H9 (cell line): Measurements from ENCODE around the gene VLDLR. TPM values are rescaled to one million over a fixed set of nuclear protein-coding genes. Genes with fewer than 3 reads are reported as not detected.

Source experiments
- DNase-seq: peaks from one replicate; pipeline ENCODE4 v3.0.0-alpha.2; 2017
- H2AFZ ChIP-seq: one replicate; pipeline ENCODE4 v1.6.1; 2013; ENCODE audit warnings: mild to moderate bottlenecking, low read length, control low read depth, moderate library complexity
- H2AK5ac ChIP-seq: 2 replicates; pipeline ENCODE4 v1.6.1; 2013; ENCODE audit warnings: low read length, control low read depth, mixed read lengths; ENCODE audit not compliant: insufficient read length
- H2BK120ac ChIP-seq: one replicate; pipeline ENCODE4 v1.6.1; 2013; ENCODE audit warnings: low read depth, mild to moderate bottlenecking, low read length, control low read depth, inconsistent platforms; ENCODE audit not compliant: poor library complexity, severe bottlenecking
- H2BK12ac ChIP-seq: 2 replicates; pipeline ENCODE4 v1.6.1; 2013; ENCODE audit warnings: low read length, control low read depth, mixed read lengths, low read depth; ENCODE audit not compliant: insufficient read length
- H2BK15ac ChIP-seq: 2 replicates; pipeline ENCODE4 v1.6.1; 2013; ENCODE audit warnings: low read depth, low read length, control low read depth
- H2BK20ac ChIP-seq: one replicate; pipeline ENCODE4 v1.6.1; 2013; ENCODE audit warnings: low read depth, mild to moderate bottlenecking, low read length, control low read depth, inconsistent platforms; ENCODE audit not compliant: poor library complexity, severe bottlenecking
- H2BK5ac ChIP-seq: 2 replicates; pipeline ENCODE4 v1.6.1; 2013; ENCODE audit warnings: low read length, control low read depth, mixed read lengths; ENCODE audit not compliant: insufficient read length
- H3K14ac ChIP-seq: 2 replicates; pipeline ENCODE4 v1.6.1; 2013; ENCODE audit warnings: low read length, control low read depth; ENCODE audit not compliant: insufficient read depth
- H3K18ac ChIP-seq: 2 replicates; pipeline ENCODE4 v1.6.1; 2013; ENCODE audit warnings: low read depth, mild to moderate bottlenecking, mixed read lengths, low read length, control low read depth; ENCODE audit not compliant: insufficient read length
- H3K23ac ChIP-seq: 2 replicates; pipeline ENCODE4 v1.6.1; 2013; ENCODE audit warnings: low read length, control low read depth, mixed read lengths, low read depth; ENCODE audit not compliant: insufficient read length
- H3K23me2 ChIP-seq: 2 replicates; pipeline ENCODE4 v1.6.1; 2013; ENCODE audit warnings: low read depth, mild to moderate bottlenecking, mixed read lengths, low read length, control low read depth; ENCODE audit not compliant: insufficient read length, poor library complexity, severe bottlenecking
- H3K27ac ChIP-seq: 2 replicates; pipeline ENCODE4 v1.5.1; 2013; ENCODE audit warnings: low read length, control low read depth, mixed read lengths, low read depth; ENCODE audit not compliant: insufficient read length
- H3K27me3 ChIP-seq: 2 replicates; pipeline ENCODE4 v1.6.1; 2013; ENCODE audit warnings: low read length, control low read depth, inconsistent platforms; ENCODE audit not compliant: insufficient read depth
- H3K4ac ChIP-seq: 2 replicates; pipeline ENCODE4 v1.6.1; 2013; ENCODE audit warnings: low read depth, mild to moderate bottlenecking, control low read depth, inconsistent platforms, low read length, moderate library complexity
- H3K4me1 ChIP-seq: 2 replicates; pipeline ENCODE4 v1.6.1; 2013; ENCODE audit warnings: low read length, control low read depth, inconsistent platforms; ENCODE audit not compliant: insufficient read depth
- H3K4me2 ChIP-seq: 2 replicates; pipeline ENCODE4 v1.6.1; 2013; ENCODE audit warnings: low read length, control low read depth, mixed read lengths; ENCODE audit not compliant: insufficient read length, insufficient read depth
- H3K56ac ChIP-seq: 2 replicates; pipeline ENCODE4 v1.6.1; 2013; ENCODE audit warnings: low read depth, mild to moderate bottlenecking, mixed read lengths, low read length, control low read depth; ENCODE audit not compliant: insufficient read length
- H3K79me1 ChIP-seq: 2 replicates; pipeline ENCODE4 v1.6.1; 2013; ENCODE audit warnings: low read depth, mild to moderate bottlenecking, moderate library complexity, low read length, control low read depth, inconsistent platforms; ENCODE audit not compliant: insufficient read depth, poor library complexity, severe bottlenecking
- H3K79me2 ChIP-seq: 2 replicates; pipeline ENCODE4 v1.6.1; 2013; ENCODE audit warnings: low read length, control low read depth, inconsistent platforms; ENCODE audit not compliant: insufficient read depth
- H3K9ac ChIP-seq: 2 replicates; pipeline ENCODE4 v1.6.1; 2013; ENCODE audit warnings: low read length, control low read depth, mixed read lengths; ENCODE audit not compliant: insufficient read length; ENCODE audit errors: extremely low read depth
- H3K9me3 ChIP-seq: one replicate; pipeline ENCODE4 v1.6.1; 2013; ENCODE audit warnings: low read depth, low read length, inconsistent platforms; ENCODE audit not compliant: control insufficient read depth
- H3T11ph ChIP-seq: one replicate; pipeline ENCODE4 v1.6.1; 2013; ENCODE audit warnings: mild to moderate bottlenecking, low read length, control low read depth, inconsistent platforms
- H4K20me1 ChIP-seq: one replicate; pipeline ENCODE4 v1.6.1; 2013; ENCODE audit not compliant: control insufficient read depth, insufficient read length, insufficient read depth
- H4K5ac ChIP-seq: 2 replicates; pipeline ENCODE4 v1.6.1; 2013; ENCODE audit warnings: low read depth, mild to moderate bottlenecking, mixed read lengths, low read length, control low read depth; ENCODE audit not compliant: insufficient read length
- H4K8ac ChIP-seq: replicated peaks from 2 replicates; pipeline ENCODE4 v1.6.1; 2013; ENCODE audit warnings: low read length, control low read depth, mixed read lengths, low read depth; ENCODE audit not compliant: insufficient read length
- H4K91ac ChIP-seq: 2 replicates; pipeline ENCODE4 v1.6.1; 2013; ENCODE audit warnings: low read depth, mild to moderate bottlenecking, moderate library complexity, mixed read lengths, low read length, control low read depth; ENCODE audit not compliant: insufficient read length
- H3K27ac Mint-ChIP-seq, 3 experiments: 2 replicates in 2 of 3; 3 replicates in 1 of 3; pipeline ENCODE4 v1.8.0; 2020 to 2021; ENCODE audit warnings: mixed read lengths in 3 of 3, mild to moderate bottlenecking in 1 of 3, moderate library complexity in 1 of 3
- H3K27me3 Mint-ChIP-seq: 2 replicates; pipeline ENCODE4 v1.8.0; 2021; ENCODE audit warnings: low read depth, mild to moderate bottlenecking, moderate library complexity, mixed read lengths
- H3K36me3 Mint-ChIP-seq, 3 experiments: 2 replicates in 2 of 3; 3 replicates in 1 of 3; pipeline ENCODE4 v1.8.0; 2020 to 2021; ENCODE audit warnings: low read depth in 3 of 3, mixed read lengths in 3 of 3; ENCODE audit not compliant: insufficient read depth in 1 of 3
- H3K4me1 Mint-ChIP-seq, 2 experiments: 2 replicates each; pipeline ENCODE4 v1.8.0; 2020; ENCODE audit warnings: mixed read lengths in 2 of 2
- H3K4me3 Mint-ChIP-seq, 2 experiments: 2 replicates in 1 of 2; 3 replicates in 1 of 2; pipeline ENCODE4 v1.8.0; 2020 to 2021; ENCODE audit warnings: mild to moderate bottlenecking in 2 of 2, mixed read lengths in 2 of 2, moderate library complexity in 1 of 2
- H3K9me3 Mint-ChIP-seq, 2 experiments: 2 replicates in 1 of 2; 3 replicates in 1 of 2; pipeline ENCODE4 v1.8.0; 2020; ENCODE audit warnings: mild to moderate bottlenecking in 2 of 2, mixed read lengths in 2 of 2, moderate library complexity in 1 of 2
- WGBS: extraction: QIAGEN DNeasy Blood & Tissue Kit; methylation state at CpG from one replicate; pipeline ENCODE4 v1.1.7; 2013; ENCODE audit warnings: missing lambda C conversion rate, low lambda C conversion rate, mixed read lengths; ENCODE audit not compliant: insufficient read length; ENCODE audit errors: extremely low coverage; 5-methylcytosine and 5-hydroxymethylcytosine counted together
- total RNA-seq: library from RNA; stranded (reverse); gene quantifications from 2 replicates; pipeline ENCODE4 v1.2.1, GENCODE V29; 2021
- TF ChIP-seq, protein P1 (sequence below): fragments of 200-600 bp; sonication (generic); conservative IDR thresholded peaks from 3 replicates; pipeline ENCODE4 v1.8.0; 2021; ENCODE audit warnings: antibody characterized with exemption, mild to moderate bottlenecking

Gene VLDLR
- total RNA-seq, 1 experiment from 2014 or later = 19.1 TPM

- Histone ChIP-seq H2BK5ac (no peak overlapping the region), H2BK120ac (no peak overlapping the region), H4K5ac (no peak overlapping the region), H3K14ac (no peak overlapping the region), H3T11ph (no peak overlapping the region), H3K23me2 (no peaks in the 10 kb centered on the region), H3K9ac (no peak overlapping the region), H2AFZ (no peak overlapping the region), H3K27ac (no peak overlapping the region), H3K23ac (no peak overlapping the region), H3K4ac (no peak overlapping the region), H2BK12ac (no peak overlapping the region), H3K9me3 (no peaks in the 10 kb centered on the region), H4K91ac (no peak overlapping the region), H4K20me1 (no peaks in the 10 kb centered on the region), H3K79me1 (no peaks in the 10 kb centered on the region), H2BK15ac (no peak overlapping the region), H3K56ac (no peak overlapping the region), H3K4me1 (no peaks in the 10 kb centered on the region), H2AK5ac (no peak overlapping the region), H3K4me2 (no peak overlapping the region), H4K8ac (no peak overlapping the region), H3K18ac (no peak overlapping the region), H3K27me3 (no peaks in the 10 kb centered on the region), H2BK20ac (no peak overlapping the region), H3K79me2 (no peaks in the 10 kb centered on the region)
- Mint-ChIP-seq H3K36me3 (no peaks in the 10 kb centered on the region; a peak in 1 of 7 replicates), H3K4me3 (no peak overlapping the region), H3K4me1 (peaks cover 4% of the 10 kb centered on the region in 2 experiments; a peak in 3 of 4 replicates), H3K27me3 (no peaks in the 10 kb centered on the region), H3K27ac (no peak overlapping the region), H3K9me3 (no peaks in the 10 kb centered on the region)
- TF ChIP-seq, protein P1, sequence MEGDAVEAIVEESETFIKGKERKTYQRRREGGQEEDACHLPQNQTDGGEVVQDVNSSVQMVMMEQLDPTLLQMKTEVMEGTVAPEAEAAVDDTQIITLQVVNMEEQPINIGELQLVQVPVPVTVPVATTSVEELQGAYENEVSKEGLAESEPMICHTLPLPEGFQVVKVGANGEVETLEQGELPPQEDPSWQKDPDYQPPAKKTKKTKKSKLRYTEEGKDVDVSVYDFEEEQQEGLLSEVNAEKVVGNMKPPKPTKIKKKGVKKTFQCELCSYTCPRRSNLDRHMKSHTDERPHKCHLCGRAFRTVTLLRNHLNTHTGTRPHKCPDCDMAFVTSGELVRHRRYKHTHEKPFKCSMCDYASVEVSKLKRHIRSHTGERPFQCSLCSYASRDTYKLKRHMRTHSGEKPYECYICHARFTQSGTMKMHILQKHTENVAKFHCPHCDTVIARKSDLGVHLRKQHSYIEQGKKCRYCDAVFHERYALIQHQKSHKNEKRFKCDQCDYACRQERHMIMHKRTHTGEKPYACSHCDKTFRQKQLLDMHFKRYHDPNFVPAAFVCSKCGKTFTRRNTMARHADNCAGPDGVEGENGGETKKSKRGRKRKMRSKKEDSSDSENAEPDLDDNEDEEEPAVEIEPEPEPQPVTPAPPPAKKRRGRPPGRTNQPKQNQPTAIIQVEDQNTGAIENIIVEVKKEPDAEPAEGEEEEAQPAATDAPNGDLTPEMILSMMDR = no peak
- no peak for DNase-seq
- no CpG with 5 or more reads among the region's 1 CpG for WGBS
Observed at GRCh38 chr9:2691212-2691611, 69.6 kb downstream of the VLDLR start.
